Calu3 (cell line): ENCODE data around the gene PRDM10. TPM values are rescaled to one million over a fixed set of nuclear protein-coding genes. Genes with fewer than 3 reads are reported as not detected.
A peak's percentile ranks its signal among the peaks of the same experiment; 100 is the strongest.
"Not testable (repeated sequence)": the region's sequence is repeated elsewhere in the genome, so short reads cannot be mapped to it uniquely, and the experiment has no call there.

Experiments
- BruUV-seq: library from RNA; stranded (reverse); fragments of 400-500 nt; replicated peaks from 2 replicates; lab custom pipeline; 2021; lab: Mats Ljungman, UMichigan
- CTCF ChIA-PET: fragments of 300-600 bp; sonication (Branson Sonifier 250); formaldehyde crosslinking; loops from one replicate; lab custom pipeline; 2022; ENCODE audit warnings: antibody characterized with exemption; lab: Charles Lee
- DNase-seq: peaks from one replicate; pipeline ENCODE4 v3.0.0; 2022
- H3K27ac Mint-ChIP-seq: one replicate; pipeline ENCODE4 v1.8.0; 2022; ENCODE audit warnings: mixed read lengths; ENCODE audit not compliant: unreplicated experiment
- H3K27me3 Mint-ChIP-seq: one replicate; pipeline ENCODE4 v1.8.0; 2022; ENCODE audit warnings: mixed read lengths; ENCODE audit not compliant: unreplicated experiment
- H3K36me3 Mint-ChIP-seq: one replicate; pipeline ENCODE4 v1.8.0; 2022; ENCODE audit warnings: mild to moderate bottlenecking, moderate library complexity, mixed read lengths; ENCODE audit not compliant: insufficient read depth, unreplicated experiment
- H3K4me1 Mint-ChIP-seq: one replicate; pipeline ENCODE4 v1.8.0; 2022; ENCODE audit warnings: mild to moderate bottlenecking, low read depth, mixed read lengths; ENCODE audit not compliant: unreplicated experiment
- H3K4me3 Mint-ChIP-seq: one replicate; pipeline ENCODE4 v1.8.0; 2022; ENCODE audit warnings: mild to moderate bottlenecking, low read depth, moderate library complexity, mixed read lengths; ENCODE audit not compliant: unreplicated experiment
- H3K9me3 Mint-ChIP-seq: one replicate; pipeline ENCODE4 v1.8.0; 2022; ENCODE audit warnings: low read depth, mixed read lengths; ENCODE audit not compliant: unreplicated experiment
- intact Hi-C: fragments of 100-400 bp; cut with micrococcal nuclease; formaldehyde crosslinking; loops from one replicate; pipeline ENCODE4 v1.10.0; 2022; ENCODE audit not compliant: unreplicated experiment
- total RNA-seq: library from RNA; stranded (reverse); gene quantifications from 2 replicates; pipeline ENCODE4 v1.2.3, GENCODE V29; 2022
- TF ChIP-seq, protein P1 (sequence below): fragments of 200-600 bp; IDR thresholded peaks from one replicate; pipeline ENCODE4 v1.8.0; 2022; ENCODE audit warnings: antibody characterized with exemption; ENCODE audit not compliant: unreplicated experiment

The PRDM10 gene
- total RNA-seq, 1 experiment from 2014 or later: 8.1 TPM

- Mint-ChIP-seq H3K27ac (no peak overlapping the region), H3K27me3 (no peaks in the 10 kb centered on the region), H3K4me3 (no peak overlapping the region), H3K9me3 (no peaks in the 10 kb centered on the region), H3K36me3 (peaks cover 8% of the 10 kb centered on the region), H3K4me1 (no peaks in the 10 kb centered on the region)
- intact Hi-C loops: no loop called here
- CTCF ChIA-PET: no interaction called here
- TF ChIP-seq, protein P1, sequence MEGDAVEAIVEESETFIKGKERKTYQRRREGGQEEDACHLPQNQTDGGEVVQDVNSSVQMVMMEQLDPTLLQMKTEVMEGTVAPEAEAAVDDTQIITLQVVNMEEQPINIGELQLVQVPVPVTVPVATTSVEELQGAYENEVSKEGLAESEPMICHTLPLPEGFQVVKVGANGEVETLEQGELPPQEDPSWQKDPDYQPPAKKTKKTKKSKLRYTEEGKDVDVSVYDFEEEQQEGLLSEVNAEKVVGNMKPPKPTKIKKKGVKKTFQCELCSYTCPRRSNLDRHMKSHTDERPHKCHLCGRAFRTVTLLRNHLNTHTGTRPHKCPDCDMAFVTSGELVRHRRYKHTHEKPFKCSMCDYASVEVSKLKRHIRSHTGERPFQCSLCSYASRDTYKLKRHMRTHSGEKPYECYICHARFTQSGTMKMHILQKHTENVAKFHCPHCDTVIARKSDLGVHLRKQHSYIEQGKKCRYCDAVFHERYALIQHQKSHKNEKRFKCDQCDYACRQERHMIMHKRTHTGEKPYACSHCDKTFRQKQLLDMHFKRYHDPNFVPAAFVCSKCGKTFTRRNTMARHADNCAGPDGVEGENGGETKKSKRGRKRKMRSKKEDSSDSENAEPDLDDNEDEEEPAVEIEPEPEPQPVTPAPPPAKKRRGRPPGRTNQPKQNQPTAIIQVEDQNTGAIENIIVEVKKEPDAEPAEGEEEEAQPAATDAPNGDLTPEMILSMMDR: no peak
- no peak for DNase-seq
- no TSS peak for BruUV-seq
These were observed 122.3 kb downstream of the PRDM10 start for GRCh38 chr11:129880311-129880710.

- no peak overlapping the region for H3K4me3 Mint-ChIP-seq
- H3K36me3 Mint-ChIP-seq: peaks cover 7% of the 10 kb centered on the region
- no peaks in the 10 kb centered on the region for H3K27me3 Mint-ChIP-seq
- H3K9me3 Mint-ChIP-seq: no peaks in the 10 kb centered on the region
- no peak overlapping the region for H3K27ac Mint-ChIP-seq
- TF ChIP-seq, protein P1: no peak
- BruUV-seq: no TSS peak
- intact Hi-C loops: no loop called here
- DNase-seq: no peak
- H3K4me1 Mint-ChIP-seq: peaks cover under 1% of the 10 kb centered on the region
- CTCF ChIA-PET: interaction anchor here (0.6 kb wide), 1 partner anchor 228 kb away, joined by 3 read pairs; no protein-coding TSS in a partner anchor
These were observed 130.7 kb downstream of the PRDM10 start for GRCh38 chr11:129871914-129872313.

GRCh38 chr11:129868626-129869025, 134.0 kb downstream of the PRDM10 start:
- Mint-ChIP-seq H3K4me1 (peaks cover 12% of the 10 kb centered on the region), H3K36me3 (peaks cover 14% of the 10 kb centered on the region)
- H3K27me3 Mint-ChIP-seq, H3K9me3 Mint-ChIP-seq, intact Hi-C loops, DNase-seq, H3K27ac Mint-ChIP-seq, CTCF ChIA-PET, H3K4me3 Mint-ChIP-seq, BruUV-seq: not testable (repeated sequence)

- no peaks in the 10 kb centered on the region for H3K9me3 Mint-ChIP-seq
- CTCF ChIA-PET: interaction anchor here (0.5 to 1.1 kb wide), 2 partner anchors 81 to 470 kb away, joined by 3 read pairs; no protein-coding TSS in a partner anchor
- no peak for DNase-seq
- BruUV-seq: no TSS peak
- peaks cover 19% of the 10 kb centered on the region for H3K4me1 Mint-ChIP-seq
- TF ChIP-seq, protein P1: no peak
- no peaks in the 10 kb centered on the region for H3K27me3 Mint-ChIP-seq
- H3K27ac Mint-ChIP-seq: peak overlapping the region; percentile 36
- peaks cover 32% of the 10 kb centered on the region for H3K36me3 Mint-ChIP-seq
- H3K4me3 Mint-ChIP-seq: no peak overlapping the region
- intact Hi-C loops: no loop called here
These were observed 136.3 kb downstream of the PRDM10 start for GRCh38 chr11:129866311-129866710.

DNA sequence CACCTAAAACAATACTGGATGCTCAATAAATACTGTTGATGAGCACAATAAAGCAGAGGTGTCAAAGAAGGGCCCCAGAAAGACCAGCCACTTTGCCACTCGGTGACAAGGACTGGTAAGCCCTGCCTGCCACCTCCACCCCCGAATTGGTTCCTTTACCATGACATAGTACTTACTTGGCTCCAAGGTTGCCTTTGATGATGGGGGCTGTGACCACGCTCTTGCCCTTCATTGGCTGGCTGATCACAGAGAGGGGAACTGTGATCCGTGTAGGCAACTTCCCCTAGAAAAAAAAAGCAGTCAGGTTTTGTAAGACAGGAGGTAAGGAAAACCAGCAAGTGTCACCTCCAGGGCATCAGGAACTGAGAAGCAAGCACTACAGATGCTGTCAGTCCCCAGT, 136.9 kb downstream of the PRDM10 start:
- TF ChIP-seq, protein P1: no peak
- DNase-seq: no peak
- H3K4me3 Mint-ChIP-seq: no peak overlapping the region
- no TSS peak for BruUV-seq
- H3K27me3 Mint-ChIP-seq: no peaks in the 10 kb centered on the region
- CTCF ChIA-PET: interaction anchor here (0.5 to 1.1 kb wide), 2 partner anchors 80 to 469 kb away, joined by 3 read pairs; no protein-coding TSS in a partner anchor
- intact Hi-C loops: no loop called here
- H3K4me1 Mint-ChIP-seq: peaks cover 19% of the 10 kb centered on the region
- H3K36me3 Mint-ChIP-seq: peaks cover 33% of the 10 kb centered on the region
- no peaks in the 10 kb centered on the region for H3K9me3 Mint-ChIP-seq
- H3K27ac Mint-ChIP-seq: peak overlapping the region; percentile 36
